ENCODE results near the gene PFN1.

The PFN1 gene

GRCh38 chr17:4948166-4948930, at the start of gene PFN1:
TSS of gene PFN1 (minus strand) at chr17:4948530. CDS start at chr17:4948394, 136 bp downstream.
- peak; percentile 91 for DNase-seq

- peak; percentile 89 for DNase-seq
These were observed 49.1 kb upstream of the PFN1 start, which contains the start of the genes INCA1 and KIF1C for GRCh38 chr17:4997302-4998026. TSS of gene INCA1 (minus strand) at chr17:4997522. CDS start at chr17:4994437, 3,085 bp downstream. TSS of gene KIF1C (plus strand) at chr17:4997950. CDS start at chr17:5000247, 2,297 bp downstream.

- no peak for DNase-seq
These were observed 45.8 kb upstream of the PFN1 start for GRCh38 chr17:4994081-4994595.

- no peak for DNase-seq
These were observed 39.6 kb upstream of the PFN1 start for GRCh38 chr17:4987767-4988567.

- peak; percentile 88 for DNase-seq
These were observed 38.8 kb upstream of the PFN1 start, which contains the start of gene CAMTA2 for GRCh38 chr17:4986951-4987766. TSS of gene CAMTA2 (minus strand) at chr17:4987675. CDS start at chr17:4986222, 1,453 bp downstream.

GRCh38 chr17:4986403-4986802, 38.1 kb upstream of the PFN1 start:
- no peak for DNase-seq

GRCh38 chr17:4982305-4982704, 34.0 kb upstream of the PFN1 start:
- no peak for DNase-seq

GRCh38 chr17:4980644-4981216, 32.4 kb upstream of the PFN1 start:
- peak; percentile 68 for DNase-seq

GRCh38 chr17:4978726-4979125, 30.4 kb upstream of the PFN1 start:
- DNase-seq, result no peak

- DNase-seq, result no peak
These were observed 25.9 kb upstream of the PFN1 start for GRCh38 chr17:4974115-4974670.

- no peak for DNase-seq
These were observed 25.2 kb upstream of the PFN1 start for GRCh38 chr17:4973256-4974114.

- DNase-seq, result no peak
These were observed 24.4 kb upstream of the PFN1 start for GRCh38 chr17:4972752-4973151.

GRCh38 chr17:4972322-4972721, 24.0 kb upstream of the PFN1 start:
- DNase-seq, result no peak

GRCh38 chr17:4971826-4972225, 23.5 kb upstream of the PFN1 start:
- DNase-seq, result no peak

GRCh38 chr17:4970273-4970672, 21.9 kb upstream of the PFN1 start:
- DNase-seq, result no peak

GRCh38 chr17:4969551-4970173, 21.3 kb upstream of the PFN1 start:
- peak; percentile 30 for DNase-seq

- peak; percentile 70 for DNase-seq
These were observed 20.8 kb upstream of the PFN1 start for GRCh38 chr17:4969047-4969550.

GRCh38 chr17:4968486-4969046, 20.2 kb upstream of the PFN1 start:
- peak; percentile 52 for DNase-seq

All from stimulated activated CD4-positive, alpha-beta T cell treated with anti-CD3 and anti-CD28 coated beads, Interleukin-4, amount 100 ng/mL, for 24 hours (primary cell).